GM21526 (cell line): Measurements from ENCODE around the gene IFT88.
"Not testable (repeated sequence)": the region's sequence is repeated elsewhere in the genome, so short reads cannot be mapped to it uniquely, and the experiment has no call there.

Experiments used
- ATAC-seq: cut with Tn5 transposase; IDR thresholded peaks from one replicate; pipeline ENCODE4 v1.9.1; 2021; ENCODE audit warnings: moderate library complexity; ENCODE audit not compliant: unreplicated experiment, low FRiP score

Gene IFT88

DNA sequence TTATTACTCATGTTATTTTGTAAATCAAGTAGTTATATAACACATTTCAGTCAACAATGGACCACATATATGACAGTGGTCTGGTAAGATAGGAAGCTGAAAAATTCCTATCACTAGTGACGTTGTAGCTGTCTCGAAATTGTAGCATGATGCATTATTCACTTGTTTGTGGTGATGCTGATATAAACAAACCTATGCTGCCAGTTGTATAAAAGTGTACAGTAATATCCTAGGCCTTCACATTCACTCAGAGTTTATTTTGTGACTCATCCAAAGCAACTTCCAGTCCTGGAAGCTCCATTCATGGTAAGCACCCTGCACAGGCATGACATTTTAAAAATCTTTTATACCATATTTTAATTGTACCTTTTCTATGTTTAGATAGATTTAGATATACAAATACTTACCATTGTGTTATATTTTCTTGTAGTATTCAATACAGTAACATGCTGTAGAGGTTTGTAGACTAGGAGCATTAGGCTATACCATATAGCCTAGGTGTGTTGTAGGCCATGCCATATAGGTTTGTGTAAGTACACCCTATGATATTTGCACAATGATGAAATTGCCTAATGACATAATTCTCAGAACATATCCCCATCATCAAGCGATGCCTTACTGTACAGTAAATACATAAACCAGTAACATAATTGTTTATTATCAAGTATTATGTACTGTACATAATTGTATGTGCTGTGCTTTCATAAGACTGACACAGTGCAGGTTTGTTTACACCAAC lies 49.3 kb downstream of the IFT88 start:
- ATAC-seq, result no peak

DNA sequence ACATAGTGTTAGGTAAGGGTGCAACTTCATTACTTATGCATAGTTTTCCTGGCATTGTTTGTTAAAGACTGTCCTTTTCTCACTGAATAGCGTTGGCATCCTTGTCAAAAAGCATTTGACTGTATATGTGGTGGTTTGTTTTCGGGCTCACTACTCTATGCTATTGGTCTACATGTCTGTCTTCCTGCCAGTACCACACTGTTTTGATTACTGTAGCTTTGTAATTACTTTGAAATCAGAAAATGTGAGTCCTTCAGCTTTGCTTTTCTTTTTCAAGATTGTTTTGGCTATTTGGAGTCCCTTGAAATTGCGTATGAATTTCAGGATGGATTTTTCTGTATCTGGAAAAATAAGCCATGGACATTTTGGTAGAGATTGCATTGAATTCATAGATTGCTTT lies 56.0 kb downstream of the IFT88 start:
- ATAC-seq, result no peak

DNA sequence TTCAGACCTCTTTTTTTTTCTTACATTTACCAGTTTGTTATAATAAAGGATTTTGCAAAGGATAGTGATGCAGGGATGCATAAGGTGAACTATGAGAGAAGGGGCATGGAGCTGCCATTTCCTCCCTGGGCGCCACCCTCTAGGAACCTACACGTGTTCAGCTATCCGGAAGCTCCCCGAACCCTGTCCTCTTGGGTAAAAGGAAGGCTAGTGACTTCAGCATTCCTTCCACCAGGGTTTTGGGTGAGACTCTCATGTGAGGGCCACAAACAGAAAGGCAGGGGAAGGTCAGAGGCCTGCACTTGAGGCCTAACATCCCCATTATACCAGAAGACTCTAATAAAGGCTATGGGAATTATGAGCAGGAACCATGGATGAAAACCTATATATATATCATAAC lies 57.3 kb downstream of the IFT88 start:
- no peak for ATAC-seq

DNA sequence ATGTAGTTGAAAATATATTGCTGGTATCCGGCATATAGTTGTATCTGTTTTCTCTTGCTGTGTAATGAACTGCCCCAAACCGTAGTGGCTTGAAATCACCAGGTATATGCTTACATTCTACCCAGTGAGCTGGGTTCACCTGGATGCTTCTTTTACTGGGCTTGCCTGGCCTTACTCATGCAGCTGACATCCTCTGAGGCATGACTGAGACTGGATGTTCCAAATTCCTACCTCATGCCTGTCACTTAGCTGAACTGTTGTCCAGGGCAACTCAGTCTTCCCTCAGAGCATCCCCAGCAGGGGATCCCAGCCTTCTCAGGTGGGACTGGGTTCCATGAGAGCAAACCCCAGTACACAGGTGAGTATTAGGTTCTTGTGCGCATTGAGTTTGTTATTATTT lies 66.8 kb downstream of the IFT88 start:
- ATAC-seq, result no peak

DNA sequence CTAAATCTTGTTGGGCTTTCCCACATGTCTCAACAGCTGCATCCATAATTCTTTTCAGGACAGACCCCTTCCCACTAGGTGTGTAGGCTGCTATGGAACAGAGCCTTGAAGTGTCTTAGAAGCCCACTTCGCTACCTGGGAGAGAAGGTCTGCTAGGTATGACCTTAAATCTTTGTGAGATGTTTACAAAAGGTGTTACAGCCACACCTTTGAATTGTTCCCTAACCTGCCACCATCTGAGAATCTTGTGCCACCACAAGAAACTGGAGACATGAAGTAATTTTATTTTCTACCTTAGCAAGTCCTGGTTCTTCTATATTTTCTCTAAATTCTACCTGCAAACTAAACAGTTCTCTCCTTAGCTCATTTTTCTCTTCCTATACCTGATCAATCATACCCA lies 69.1 kb downstream of the IFT88 start:
- ATAC-seq, result no peak

DNA sequence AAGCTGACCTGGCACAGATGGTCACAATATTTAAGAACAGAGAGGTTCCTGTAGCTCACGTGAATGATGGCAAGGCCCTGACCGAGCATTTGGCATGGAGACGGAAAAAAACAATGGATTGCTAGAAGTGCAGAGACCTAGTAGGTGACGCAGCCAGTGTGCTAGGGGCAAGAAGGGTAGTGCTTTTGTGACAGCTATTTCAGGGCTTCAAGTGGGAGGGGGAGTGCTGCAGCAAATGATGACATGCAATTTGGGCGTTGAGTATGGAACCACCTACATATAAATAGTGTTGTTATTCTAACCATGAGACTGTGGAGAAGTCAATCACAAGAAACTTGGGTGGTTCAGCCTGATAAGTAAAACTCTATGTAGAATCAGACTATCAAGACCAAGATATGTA lies 70.9 kb downstream of the IFT88 start:
- ATAC-seq, result no peak

DNA sequence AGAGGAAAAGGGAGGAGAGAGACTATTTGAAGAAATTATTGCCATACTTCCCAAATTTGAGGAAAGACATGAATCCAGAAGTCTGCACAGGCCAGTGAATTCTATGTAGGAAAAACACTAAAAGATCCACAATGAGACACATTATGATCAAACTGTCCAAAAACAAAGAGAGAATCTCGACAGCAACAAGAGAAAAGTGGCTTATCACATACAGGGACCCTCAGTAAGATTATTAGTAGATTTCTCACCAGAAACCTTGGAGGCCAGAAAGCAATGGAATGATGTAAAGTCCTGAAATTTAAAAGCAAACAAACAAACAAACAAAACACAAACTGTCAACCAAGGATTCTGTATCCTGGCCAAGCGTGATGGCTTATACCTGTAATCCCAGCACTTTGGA lies 80.8 kb downstream of the IFT88 start:
- no peak for ATAC-seq

DNA sequence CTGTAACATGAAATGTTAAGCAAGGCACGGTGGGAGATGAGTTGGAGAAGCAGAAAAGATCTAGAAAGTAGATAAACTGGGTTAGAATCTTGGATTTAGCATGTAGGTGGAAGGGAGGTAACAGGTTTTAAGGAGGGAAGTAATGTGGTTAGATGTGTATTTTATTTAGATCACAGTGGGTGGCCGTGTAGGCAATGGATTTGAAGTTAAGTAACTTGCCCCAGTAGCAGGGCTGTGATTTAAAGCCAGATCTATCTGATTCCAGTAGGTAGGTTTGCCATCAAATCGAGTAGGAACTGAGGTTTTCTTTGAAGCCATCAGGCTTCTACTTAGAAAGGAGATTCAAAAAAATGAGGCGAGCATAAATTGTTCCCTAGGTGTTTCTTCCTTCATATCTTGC lies 86.0 kb downstream of the IFT88 start:
- no peak for ATAC-seq

DNA sequence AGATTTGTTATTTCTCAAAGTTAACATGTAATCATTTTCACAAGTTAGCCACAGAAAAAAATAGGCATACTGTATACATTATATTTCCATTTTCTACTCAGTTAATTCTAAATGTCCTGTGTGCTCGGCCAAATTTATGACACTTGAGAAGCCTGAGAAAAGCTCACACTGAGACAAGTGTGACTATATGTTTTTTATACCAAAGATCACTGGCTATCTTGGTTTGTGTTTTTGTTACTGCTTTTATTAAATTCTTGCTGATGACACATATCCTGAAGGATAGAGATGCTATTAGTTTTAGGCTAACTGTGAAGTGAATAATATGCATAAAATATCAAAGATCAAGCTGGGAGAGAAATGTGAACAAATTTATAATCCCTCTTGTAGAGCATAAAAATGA lies 87.2 kb downstream of the IFT88 start:
- ATAC-seq, result no peak

DNA sequence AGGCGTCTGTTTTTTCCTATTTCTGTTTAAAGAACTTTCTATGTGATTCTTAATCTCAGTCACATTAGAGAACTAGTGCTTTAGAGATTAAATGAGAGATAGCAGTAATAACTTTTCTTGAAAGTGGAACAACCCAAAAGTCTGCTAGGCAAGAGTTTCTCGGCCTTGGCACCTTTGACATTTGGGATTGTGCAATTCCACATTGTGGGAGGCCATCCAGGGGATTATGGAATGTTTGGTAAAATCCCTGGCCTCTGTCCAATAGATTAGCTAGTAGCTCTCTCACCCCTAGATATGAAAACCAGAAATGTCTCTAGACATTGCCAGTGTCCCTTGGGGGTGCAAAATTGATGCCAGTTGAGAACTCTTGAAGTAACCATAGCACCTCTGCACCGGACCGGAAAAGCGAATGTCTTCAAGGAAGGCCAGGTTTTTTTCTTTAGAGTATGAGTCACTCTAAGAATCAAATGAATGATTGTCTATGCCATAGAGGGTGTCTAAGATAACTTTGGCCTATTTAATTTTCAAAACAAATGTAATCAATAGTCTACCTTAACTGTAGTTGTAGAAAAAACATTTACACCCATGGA lies 91.6 kb downstream of the IFT88 start:
- ATAC-seq, result no peak

DNA sequence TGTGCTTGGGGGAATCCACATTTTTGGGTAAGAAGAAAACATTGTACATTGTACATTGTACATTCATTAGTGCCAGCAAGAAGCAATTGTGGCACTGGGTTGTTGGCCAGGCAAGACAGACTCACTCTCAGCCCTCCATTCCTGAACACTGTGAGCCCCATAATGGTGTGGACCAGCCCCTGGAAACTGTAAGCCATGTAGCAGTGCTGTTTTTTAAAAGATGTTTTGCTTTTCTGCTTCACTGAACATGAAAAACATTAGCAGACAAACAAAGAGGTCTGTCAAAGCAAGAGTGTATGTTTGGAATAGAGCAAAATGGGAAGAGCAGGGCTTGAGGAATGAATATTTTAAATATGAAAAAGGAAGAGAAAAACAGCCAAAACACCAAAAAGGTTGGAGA lies 97.4 kb downstream of the IFT88 start:
- no peak for ATAC-seq

DNA sequence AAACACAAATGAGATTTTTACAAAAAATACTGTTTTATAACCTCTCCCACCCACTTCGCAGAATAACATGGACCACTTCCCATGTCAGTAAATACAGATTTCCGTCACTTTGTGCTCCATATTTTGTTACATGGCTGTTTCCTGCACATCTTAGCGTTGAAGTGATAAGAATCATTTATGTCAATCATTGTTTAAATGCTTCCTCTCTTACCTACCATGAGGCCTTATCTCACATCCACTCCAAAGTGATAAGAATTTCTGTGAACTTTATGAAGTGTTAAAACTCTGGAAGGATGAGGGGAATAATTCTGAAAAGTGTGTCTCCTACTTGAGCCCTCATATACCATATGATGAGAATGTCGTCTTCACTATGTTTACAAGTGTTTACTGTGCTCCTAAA lies 100.0 kb downstream of the IFT88 start:
- ATAC-seq, result no peak

DNA sequence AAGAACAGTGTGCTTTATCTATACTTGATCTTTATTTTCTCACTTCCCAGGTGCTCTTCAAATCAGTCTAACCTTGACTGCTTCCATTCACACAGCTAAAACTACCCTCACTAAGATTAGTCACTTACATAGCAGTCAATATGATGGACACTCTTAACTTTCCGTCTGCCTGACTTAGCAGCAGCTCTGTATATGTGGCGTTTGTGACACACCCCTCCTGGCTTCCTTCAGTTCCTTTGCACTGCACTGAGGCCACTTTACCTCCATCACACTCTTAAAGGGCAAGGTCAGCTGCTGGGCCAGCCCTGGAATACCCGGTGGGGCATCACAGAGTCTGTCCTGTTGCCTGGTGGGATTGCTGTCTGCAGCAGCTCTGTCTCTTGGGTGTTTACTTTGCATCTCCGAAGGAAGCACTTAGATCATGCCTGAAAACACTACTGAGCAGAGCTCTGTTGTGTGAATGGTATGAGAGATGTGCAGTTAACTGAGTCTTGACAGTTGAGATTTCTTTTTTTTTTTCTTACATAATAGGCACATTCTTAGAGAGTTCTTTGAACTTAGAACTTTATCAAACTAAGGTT lies 101.0 kb downstream of the IFT88 start:
- ATAC-seq, result no peak

DNA sequence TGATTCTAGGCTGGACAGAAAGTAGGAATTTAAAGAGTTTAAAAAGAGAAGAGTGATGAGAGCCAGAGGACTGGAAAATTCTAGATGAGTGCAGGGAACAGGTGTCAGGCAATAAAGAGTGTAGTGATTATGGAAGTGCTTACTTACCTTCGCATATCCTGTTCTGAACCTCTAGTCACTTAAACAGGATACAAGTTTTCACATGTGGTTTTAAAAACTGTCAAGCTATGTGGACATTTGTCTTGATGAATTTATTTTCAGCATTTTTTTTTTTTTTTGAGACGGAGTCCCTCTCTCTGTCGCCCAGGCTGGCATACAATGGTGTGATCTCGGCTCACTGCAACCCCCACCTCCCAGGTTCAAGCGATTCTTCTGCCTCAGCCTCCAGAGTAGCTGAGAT lies 102.2 kb downstream of the IFT88 start:
- ATAC-seq, result no peak

DNA sequence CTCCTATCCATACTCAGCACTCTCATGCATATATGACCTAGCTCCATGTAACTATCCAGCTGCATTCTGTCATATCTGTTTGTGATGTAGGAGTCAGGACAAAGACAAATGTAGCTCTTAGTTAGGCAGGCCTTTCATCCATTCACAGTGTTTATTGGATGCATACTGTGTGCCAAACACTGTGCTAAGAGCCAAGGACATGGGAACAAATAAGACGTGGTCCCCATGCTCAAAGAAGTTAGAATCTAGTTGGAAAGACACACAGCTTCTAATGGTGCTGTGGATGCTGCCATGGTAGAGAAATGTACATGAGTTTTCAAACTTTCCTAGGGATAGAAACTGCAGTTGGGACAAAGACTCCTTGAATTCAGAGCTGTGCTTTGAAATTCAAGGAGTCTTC lies 104.8 kb downstream of the IFT88 start:
- no peak for ATAC-seq

DNA sequence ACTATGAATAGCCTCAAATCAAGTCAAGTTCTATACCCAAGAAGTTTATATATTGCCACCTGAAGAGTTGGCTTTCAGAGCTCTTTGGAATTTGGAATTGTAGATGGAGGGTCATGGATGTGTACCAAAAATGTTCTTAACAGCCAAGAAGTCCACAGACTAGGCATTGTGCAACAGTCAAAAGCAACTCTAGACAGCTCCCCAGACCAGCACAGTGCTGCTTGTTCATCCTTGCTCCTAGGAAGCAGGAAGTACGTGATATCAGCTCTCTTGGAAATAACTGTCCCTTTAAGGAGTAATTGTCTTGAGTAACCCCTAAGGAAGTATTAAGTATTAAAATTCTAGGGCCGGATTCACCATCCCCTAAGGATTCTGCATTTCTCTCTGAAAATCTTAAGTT lies 105.8 kb downstream of the IFT88 start:
- no peak for ATAC-seq

DNA sequence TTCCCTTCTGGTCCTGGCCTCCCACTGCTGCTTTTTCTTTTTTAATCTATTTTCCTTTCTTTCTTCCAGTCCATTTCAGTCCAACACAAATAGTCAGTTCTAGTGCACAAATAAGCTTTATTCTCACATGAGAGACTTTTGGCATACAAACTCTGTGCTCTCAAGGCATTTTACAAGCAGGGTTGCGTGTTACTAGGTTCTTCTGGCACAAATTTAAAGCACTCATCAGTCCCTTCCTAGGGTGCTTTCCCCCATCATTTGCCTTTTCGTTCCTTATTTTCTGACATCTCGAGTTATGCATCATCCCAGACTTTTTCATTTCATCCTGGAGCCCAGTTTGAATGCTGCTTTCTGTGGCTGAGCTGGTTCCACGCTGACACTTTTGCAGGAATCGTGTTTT lies 106.8 kb downstream of the IFT88 start:
- ATAC-seq, result no peak

DNA sequence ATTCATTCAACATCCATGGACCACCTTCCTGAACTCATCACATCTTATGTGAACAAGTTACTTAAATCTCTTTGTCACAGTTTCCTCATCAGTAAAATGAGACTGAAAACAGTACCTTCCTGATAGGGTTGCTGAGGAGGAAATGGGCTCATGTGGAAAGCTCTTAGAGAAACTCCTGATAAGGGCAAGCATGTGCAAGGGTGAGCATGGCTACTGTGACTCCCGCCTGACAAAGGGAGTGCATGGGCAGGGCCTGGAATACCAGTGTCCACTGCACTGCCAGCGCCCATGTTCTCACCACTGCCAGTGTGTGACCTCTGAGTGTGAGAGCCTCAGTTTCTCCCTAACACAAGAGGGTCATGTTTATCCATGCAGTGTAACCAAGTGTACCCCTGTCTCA lies 109.3 kb downstream of the IFT88 start:
- ATAC-seq, result no peak

DNA sequence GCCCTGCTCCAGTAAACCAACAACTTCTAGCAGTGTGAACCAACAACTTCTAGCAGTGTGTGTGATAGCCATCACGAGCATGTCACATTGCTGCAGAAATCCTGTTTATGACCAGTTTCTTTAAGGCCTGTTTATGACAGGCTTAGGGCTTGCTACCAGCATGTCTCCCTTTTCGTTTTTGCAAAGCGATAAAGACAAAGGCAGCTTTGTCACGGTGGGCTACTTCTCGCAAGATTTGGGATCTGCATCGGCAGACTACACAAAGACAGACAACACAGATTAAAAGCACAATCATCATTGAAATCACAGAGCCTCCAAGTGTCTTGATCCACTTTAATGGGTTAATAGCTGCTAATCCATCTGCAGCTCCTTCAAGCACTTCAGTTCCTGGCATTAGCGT lies 111.6 kb downstream of the IFT88 start:
- ATAC-seq, result not testable (repeated sequence)

DNA sequence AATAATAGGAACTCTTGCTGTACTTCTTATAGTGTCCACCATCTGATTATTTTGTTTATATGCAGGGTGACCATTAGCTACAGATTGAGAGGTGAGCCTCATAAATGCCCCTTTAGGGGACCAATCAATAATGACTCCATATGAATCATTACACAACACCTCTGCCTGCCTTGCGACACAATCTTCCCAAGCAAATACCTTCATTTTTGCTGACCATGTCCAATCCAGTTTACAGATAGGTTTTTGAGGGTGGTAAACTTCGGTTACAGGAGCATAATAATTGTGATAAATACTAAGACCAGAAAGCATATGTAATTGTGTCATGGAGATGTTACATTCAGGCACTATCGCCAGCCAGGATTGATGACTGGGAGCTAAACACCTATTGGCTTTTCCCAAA lies 112.9 kb downstream of the IFT88 start:
- no peak for ATAC-seq

DNA sequence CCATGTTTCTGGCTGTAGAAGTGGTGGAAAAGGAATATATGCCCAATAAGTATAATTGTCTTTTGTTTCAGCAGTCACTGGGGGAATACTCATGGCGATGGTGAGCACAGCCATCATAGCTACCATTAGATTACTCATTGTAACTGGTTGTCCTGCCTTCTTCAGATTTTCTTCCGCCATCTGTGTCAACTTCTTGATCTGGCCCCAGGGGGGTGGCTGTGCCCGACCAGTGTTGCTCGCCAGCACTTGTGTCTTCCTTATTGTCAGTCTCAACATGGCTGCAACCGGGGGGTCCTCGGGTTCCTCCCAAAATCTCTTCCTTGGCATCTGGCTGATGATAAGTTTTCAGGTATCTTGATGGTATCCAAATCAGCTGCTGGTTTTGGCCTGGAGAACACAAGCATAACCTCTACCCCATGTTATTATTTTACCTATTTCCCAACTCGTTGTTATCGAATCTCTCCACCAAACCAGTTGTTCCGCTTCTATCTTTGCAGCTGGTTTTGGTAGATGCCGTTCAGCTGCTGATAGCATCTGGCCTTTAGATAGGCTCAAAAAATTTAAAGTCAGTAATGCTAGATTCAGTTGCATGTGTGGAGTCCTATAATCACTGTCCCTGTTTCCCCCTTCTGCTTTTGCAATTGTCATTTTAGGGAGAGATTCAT lies 113.6 kb downstream of the IFT88 start:
- ATAC-seq, result no peak

DNA sequence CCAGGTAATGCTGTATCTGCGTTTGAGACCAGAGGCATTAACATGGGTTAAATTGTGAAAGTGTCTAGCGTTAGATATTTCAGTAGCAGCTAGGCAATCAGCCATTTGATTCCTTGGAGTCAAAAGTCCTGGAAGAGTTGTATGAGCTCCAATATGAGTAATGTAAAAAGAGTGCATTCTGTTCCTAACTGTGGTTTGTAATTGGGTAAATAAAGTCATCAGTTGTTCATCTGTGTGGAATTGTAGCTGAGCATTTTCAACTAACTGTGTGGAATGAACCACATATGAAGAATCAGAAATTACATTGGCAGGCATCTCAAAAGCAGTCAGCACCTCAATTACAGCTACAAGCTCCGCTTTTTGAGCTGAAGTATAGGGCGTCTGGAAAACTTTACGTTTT lies 114.5 kb downstream of the IFT88 start:
- ATAC-seq, result not testable (repeated sequence)
